ENCODE results near the gene AFAP1L2.

Gene AFAP1L2

GRCh38 chr10:114403541-114404161 lies 651 bp downstream of the AFAP1L2 start:
- ATAC-seq = peak; percentile 40
- TF ChIP-seq RARB (CRISPR knock-in tag; IDR thresholded peaks at IDR 0.05) (no peak), POU6F1 (CRISPR knock-in tag; IDR thresholded peaks at IDR 0.05; ENCODE audit: borderline replicate concordance, low read depth) (no peak), GLIS3 (CRISPR knock-in tag; IDR thresholded peaks at IDR 0.05) (no peak), CSDC2 (CRISPR knock-in tag; IDR thresholded peaks at IDR 0.05) (no peak), ISL1 (CRISPR knock-in tag; IDR thresholded peaks at IDR 0.05) (no peak), ARNTL (CRISPR knock-in tag; IDR thresholded peaks at IDR 0.05; ENCODE audit: borderline replicate concordance, low read depth) (no peak), ZNF565 (CRISPR knock-in tag; conservative IDR thresholded peaks at IDR 0.05; ENCODE audit: low read depth) (no peak), ZNF70 (CRISPR knock-in tag; IDR thresholded peaks at IDR 0.05) (no peak), TOX (CRISPR knock-in tag; IDR thresholded peaks at IDR 0.05; ENCODE audit: borderline replicate concordance) (no peak), TCF4 (CRISPR knock-in tag; IDR thresholded peaks at IDR 0.05; ENCODE audit: borderline replicate concordance) (no peak), CREB5 (CRISPR knock-in tag; IDR thresholded peaks at IDR 0.05; ENCODE audit: low read depth) (no peak), ZC3H10 (CRISPR knock-in tag; IDR thresholded peaks at IDR 0.05) (no peak), TSHZ2 (CRISPR knock-in tag; IDR thresholded peaks at IDR 0.05) (no peak), SNAI2 (CRISPR knock-in tag; IDR thresholded peaks at IDR 0.05) (no peak), CSRNP3 (CRISPR knock-in tag; IDR thresholded peaks at IDR 0.05) (no peak), ZNF8 (CRISPR knock-in tag; IDR thresholded peaks at IDR 0.05) (no peak), BACH2 (CRISPR knock-in tag; IDR thresholded peaks at IDR 0.05; ENCODE audit: borderline replicate concordance) (no peak), ESRRG (CRISPR knock-in tag; IDR thresholded peaks at IDR 0.05) (no peak), PATZ1 (CRISPR knock-in tag; IDR thresholded peaks at IDR 0.05; ENCODE audit: borderline replicate concordance) (no peak), OSR1 (CRISPR knock-in tag; IDR thresholded peaks at IDR 0.05) (no peak)

GRCh38 chr10:114402871-114403540 lies 1.3 kb downstream of the AFAP1L2 start:
- no peak for TF ChIP-seq ZNF70 (CRISPR knock-in tag; IDR thresholded peaks at IDR 0.05)
- no peak for TF ChIP-seq ZFP30 (CRISPR knock-in tag; IDR thresholded peaks at IDR 0.05)
- TF ChIP-seq TCF4 (CRISPR knock-in tag; IDR thresholded peaks at IDR 0.05; ENCODE audit: borderline replicate concordance) = no peak
- no peak for ATAC-seq

- no peak for ATAC-seq
- TF ChIP-seq CSDC2 (CRISPR knock-in tag; IDR thresholded peaks at IDR 0.05) = no peak
- TF ChIP-seq ZNF8 (CRISPR knock-in tag; IDR thresholded peaks at IDR 0.05) = no peak
- TF ChIP-seq ZC3H10 (CRISPR knock-in tag; IDR thresholded peaks at IDR 0.05) = no peak
- no peak for TF ChIP-seq ZFP3 (CRISPR knock-in tag; IDR thresholded peaks at IDR 0.05)
- no peak for TF ChIP-seq TOX (CRISPR knock-in tag; IDR thresholded peaks at IDR 0.05; ENCODE audit: borderline replicate concordance)
- TF ChIP-seq OSR1 (CRISPR knock-in tag; IDR thresholded peaks at IDR 0.05) = no peak
- TF ChIP-seq PATZ1 (CRISPR knock-in tag; IDR thresholded peaks at IDR 0.05; ENCODE audit: borderline replicate concordance) = no peak
- no peak for TF ChIP-seq CSRNP3 (CRISPR knock-in tag; IDR thresholded peaks at IDR 0.05)
- TF ChIP-seq CREB5 (CRISPR knock-in tag; IDR thresholded peaks at IDR 0.05; ENCODE audit: low read depth) = no peak
- no peak for TF ChIP-seq RARB (CRISPR knock-in tag; IDR thresholded peaks at IDR 0.05)
Observed at GRCh38 chr10:114402233-114402632, 2.1 kb downstream of the AFAP1L2 start.
